Endothelial cell of umbilical vein (primary cell): ENCODE measurements around the gene GLIS2. TPM values are rescaled to one million over a fixed set of nuclear protein-coding genes. Genes with fewer than 3 reads are reported as not detected.

Source experiments
- BruUV-seq: library from RNA; stranded (reverse); fragments of 400-500 nt; replicated peaks from 2 replicates; lab custom pipeline; 2021; lab: Mats Ljungman, UMichigan
- CTCF ChIA-PET: fragments of 300-600, 350-600 bp; sonication (Branson Sonifier 250); formaldehyde crosslinking; loops from one replicate; lab custom pipeline; 2021; ENCODE audit warnings: antibody characterized with exemption, inconsistent platforms; lab: Charles Lee
- POLR2A ChIA-PET: fragments of 300-600, 350-600 bp; sonication (Branson Sonifier 250); formaldehyde crosslinking; loops from one replicate; lab custom pipeline; 2021; ENCODE audit warnings: antibody characterized with exemption, inconsistent platforms; lab: Charles Lee
- DNase-seq: peaks from one replicate; pipeline ENCODE4 v3.0.0-alpha.2; 2011; ENCODE audit warnings: low read depth, low spot score
- FAIRE-seq: peaks from 2 replicates; lab custom pipeline; 2011; peaks lifted over from hg19 to GRCh38; lab: Jason Lieb, UNC
- H2AFZ ChIP-seq: 2 replicates; pipeline ENCODE4 v1.6.0; 2012; ENCODE audit warnings: low read depth, low read length, control low read depth, inconsistent platforms
- H3K27ac ChIP-seq: 2 replicates; pipeline ENCODE4 v1.5.1; 2011; ENCODE audit warnings: low read depth, mild to moderate bottlenecking, control low read depth, low read length, moderate library complexity; ENCODE audit not compliant: insufficient read depth
- H3K27me3 ChIP-seq, 2 experiments: 2 replicates each; pipeline versions ENCODE4 v1.6.0 to v1.6.1; 2011; ENCODE audit warnings: low read length in 2 of 2, mixed read lengths in 1 of 2; ENCODE audit not compliant: control insufficient read depth in 2 of 2, insufficient read depth in 2 of 2
- H3K36me3 ChIP-seq, 2 experiments: 2 replicates in 1 of 2; 3 replicates in 1 of 2; pipeline ENCODE4 v1.5.1; 2011; ENCODE audit warnings: low read length in 2 of 2, mild to moderate bottlenecking in 1 of 2, moderate library complexity in 1 of 2; ENCODE audit not compliant: control insufficient read depth in 2 of 2, insufficient read depth in 2 of 2; ENCODE audit errors: extremely low read depth in 1 of 2
- H3K4me1 ChIP-seq: 3 replicates; pipeline ENCODE4 v1.5.1; 2011; ENCODE audit warnings: mild to moderate bottlenecking, low read length; ENCODE audit not compliant: control insufficient read depth, insufficient read depth; ENCODE audit errors: extremely low read depth
- H3K4me2 ChIP-seq: 2 replicates; pipeline ENCODE4 v1.6.1; 2011; ENCODE audit warnings: low read length, control low read depth, mixed read lengths; ENCODE audit not compliant: insufficient read depth
- H3K4me3 ChIP-seq, 3 experiments: fragments of 200-600 bp in 1 of 3; sonication (generic), shearing (Covaris generic) in 1 of 3; replicated peaks in 1 of 3; 2 replicates each; pipeline ENCODE4 v1.5.1; 2011 to 2016; ENCODE audit warnings: control low read depth in 3 of 3, low read length in 3 of 3, mild to moderate bottlenecking in 2 of 3, inconsistent platforms in 1 of 3, low read depth in 1 of 3, moderate library complexity in 1 of 3; ENCODE audit not compliant: insufficient read depth in 1 of 3
- H3K79me2 ChIP-seq: 2 replicates; pipeline ENCODE4 v1.6.0; 2012; ENCODE audit warnings: low read length, inconsistent platforms; ENCODE audit not compliant: control insufficient read depth, insufficient read depth
- H3K9ac ChIP-seq: replicated peaks from 2 replicates; pipeline ENCODE3; 2011; ENCODE audit warnings: low read length, control low read depth; ENCODE audit not compliant: insufficient read depth; ENCODE audit errors: extremely low read depth
- H3K9me1 ChIP-seq: replicated peaks from 3 replicates; pipeline ENCODE4 v1.6.0; 2011; ENCODE audit warnings: mild to moderate bottlenecking, low read length; ENCODE audit not compliant: control insufficient read depth, insufficient read depth; ENCODE audit errors: extremely low read depth
- H3K9me3 ChIP-seq: replicated peaks from 2 replicates; pipeline ENCODE4 v1.5.1; 2012; ENCODE audit warnings: low read length, inconsistent platforms; ENCODE audit not compliant: control insufficient read depth, insufficient read depth
- H4K20me1 ChIP-seq: replicated peaks from 2 replicates; pipeline ENCODE3; 2011; ENCODE audit warnings: mild to moderate bottlenecking, low read length; ENCODE audit not compliant: control insufficient read depth, insufficient read depth; ENCODE audit errors: extremely low read depth
- CTCF ChIP-seq, 2 donors: IDR thresholded peaks; 1 replicate in 1 of 2; 2 replicates in 1 of 2; pipeline ENCODE4 v1.5.1; 2011; ENCODE audit warnings: low read length in 2 of 2, mild to moderate bottlenecking in 2 of 2, moderate library complexity in 2 of 2, control low read depth in 1 of 2, inconsistent platforms in 1 of 2, low read depth in 1 of 2; ENCODE audit not compliant: insufficient read depth in 1 of 2; ENCODE audit errors: extremely low read depth in 1 of 2
- EZH2 ChIP-seq: IDR thresholded peaks from 2 replicates; pipeline ENCODE4 v1.6.1; 2012; ENCODE audit warnings: borderline replicate concordance, low read depth, mild to moderate bottlenecking, moderate library complexity, low read length, inconsistent platforms; ENCODE audit not compliant: severe bottlenecking
- FOS ChIP-seq: IDR thresholded peaks from 2 replicates; pipeline ENCODE4 v1.6.1; 2011; ENCODE audit warnings: mild to moderate bottlenecking, low read length, moderate library complexity, borderline replicate concordance; ENCODE audit not compliant: insufficient read depth
- GATA2 ChIP-seq: IDR thresholded peaks from 2 replicates; pipeline ENCODE4 v1.7.0; 2011; ENCODE audit warnings: low read depth, mild to moderate bottlenecking, moderate library complexity, mixed read lengths, low read length; ENCODE audit not compliant: insufficient read length, insufficient read depth
- JUN ChIP-seq: IDR thresholded peaks from 2 replicates; pipeline ENCODE4 v1.6.1; 2011; ENCODE audit warnings: borderline replicate concordance, low read depth; ENCODE audit not compliant: insufficient read length, insufficient read depth
- MYC ChIP-seq: IDR thresholded peaks from one replicate; pipeline ENCODE4 v1.6.1; 2011; ENCODE audit warnings: mild to moderate bottlenecking, low read depth, low read length
- POLR2A ChIP-seq: IDR thresholded peaks from 2 replicates; pipeline ENCODE4 v1.6.1; 2012; ENCODE audit warnings: low read depth, mild to moderate bottlenecking, control low read depth, low read length
- POLR2AphosphoS5 ChIP-seq: IDR thresholded peaks from 2 replicates; pipeline ENCODE4 v1.6.1; 2012; ENCODE audit warnings: low read depth, mild to moderate bottlenecking, control low read depth, low read length, moderate library complexity; ENCODE audit not compliant: insufficient read depth
- dilution Hi-C: fragments of 300-500 bp; cut with MboI; formaldehyde crosslinking; loops from one replicate; pipeline ENCODE4 v1.15.0; 2019; ENCODE audit warnings: low sequenced_read_pairs; ENCODE audit not compliant: extremely low pct_ligation_motif_present
- intact Hi-C: fragments of 100-400 bp; cut with micrococcal nuclease; formaldehyde crosslinking; loops from one replicate; pipeline ENCODE4 v1.10.0; 2022
- polyA plus RNA-seq, 4 experiments: library from polyadenylated mRNA; depleted of rRNA in 3 of 4; stranded (reverse) in 3 of 4; unstranded in 1 of 4; fragments of >200 nt; gene quantifications; 2 replicates each; pipeline versions ENCODE4 v1.2.1 to v1.2.3, GENCODE V29; 2011 to 2012; ENCODE audit warnings: missing spikeins in 1 of 4
- total RNA-seq: library from RNA; stranded (reverse); gene quantifications from 2 replicates; pipeline ENCODE4 v1.2.3, GENCODE V29; 2021
- TF ChIP-seq, protein P1 (sequence below): IDR thresholded peaks from 2 replicates; pipeline ENCODE4 v1.6.1; 2011; ENCODE audit not compliant: insufficient read depth, insufficient read length

Gene GLIS2
- total and polyA plus RNA-seq, 2 donors (not counting 3 experiments of a cell fraction or from before 2014, with no cell fraction given), result 4.6 to 10.1 TPM

DNA sequence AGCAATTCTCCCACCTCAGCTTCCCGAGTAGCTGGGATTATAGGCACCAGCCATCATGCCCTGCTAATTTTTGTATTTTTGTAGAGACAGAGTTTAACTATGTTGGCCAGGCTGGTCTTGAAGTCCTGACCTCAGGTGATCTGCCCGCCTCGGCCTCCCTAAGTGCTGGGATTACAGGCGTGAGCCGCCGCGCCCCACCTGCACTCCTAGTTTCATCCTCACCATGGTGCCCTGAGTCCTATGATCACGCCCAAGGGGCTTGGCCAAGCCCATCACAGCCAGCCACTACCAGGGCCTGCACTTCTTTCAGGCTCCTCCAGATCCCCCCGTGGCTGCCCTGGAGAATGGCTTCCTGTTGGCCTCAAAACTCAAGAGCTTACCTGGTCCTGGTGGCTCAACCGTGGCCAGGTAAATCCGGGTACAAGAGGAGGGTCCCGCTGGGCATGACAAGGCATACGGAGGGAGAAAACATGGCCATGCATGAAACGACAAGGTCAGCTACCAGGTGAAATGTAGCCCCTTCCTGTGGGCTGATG is 22.6 kb upstream of the GLIS2 start:
- no peaks in the 10 kb centered on the region for H4K20me1 ChIP-seq
- no peak overlapping the region for H3K4me3 ChIP-seq
- ChIA-PET POLR2A (interaction anchor here (0.7 kb wide), 1 partner anchor 396 kb away, joined by 6 read pairs; no protein-coding TSS in a partner anchor), CTCF (interaction anchor here (0.7 to 1.7 kb wide), 5 partner anchors 17 to 93 kb away, joined by 3 to 7 read pairs (median 5); no protein-coding TSS in a partner anchor)
- no peak overlapping the region for H3K9ac ChIP-seq
- FAIRE-seq (no peak), DNase-seq (no peak)
- no peaks in the 10 kb centered on the region for H3K36me3 ChIP-seq
- H2AFZ ChIP-seq, result no peak overlapping the region
- no peak overlapping the region for H3K27ac ChIP-seq
- no peaks in the 10 kb centered on the region for H3K27me3 ChIP-seq
- intact Hi-C loops, result no loop called here
- H3K9me1 ChIP-seq, result no peaks in the 10 kb centered on the region
- dilution Hi-C loops, result no loop called here
- H3K9me3 ChIP-seq, result no peaks in the 10 kb centered on the region
- no peaks in the 10 kb centered on the region for H3K79me2 ChIP-seq
- H3K4me1 ChIP-seq, result peaks cover 3% of the 10 kb centered on the region
- H3K4me2 ChIP-seq, result no peak overlapping the region
- BruUV-seq, result no TSS peak
- no peak for TF ChIP-seq CTCF (IDR thresholded peaks at IDR 0.05; ENCODE audit: extremely low read depth in 1 of 2, insufficient read depth in 1 of 2, low read depth in 1 of 2, low read length in 2 of 2)
- TF ChIP-seq POLR2A, result no peak
- TF ChIP-seq EZH2, result no peak
- no peak for TF ChIP-seq JUN
- TF ChIP-seq GATA2, result no peak
- TF ChIP-seq MYC, result no peak
- TF ChIP-seq, protein P1, sequence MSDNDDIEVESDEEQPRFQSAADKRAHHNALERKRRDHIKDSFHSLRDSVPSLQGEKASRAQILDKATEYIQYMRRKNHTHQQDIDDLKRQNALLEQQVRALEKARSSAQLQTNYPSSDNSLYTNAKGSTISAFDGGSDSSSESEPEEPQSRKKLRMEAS, result no peak
- no peak for TF ChIP-seq POLR2AphosphoS5
- no peak for TF ChIP-seq FOS
